ENCODE measurements around the gene SLC46A1.
"Not testable (repeated sequence)": the region's sequence is repeated elsewhere in the genome, so short reads cannot be mapped to it uniquely, and the experiment has no call there.

DNA sequence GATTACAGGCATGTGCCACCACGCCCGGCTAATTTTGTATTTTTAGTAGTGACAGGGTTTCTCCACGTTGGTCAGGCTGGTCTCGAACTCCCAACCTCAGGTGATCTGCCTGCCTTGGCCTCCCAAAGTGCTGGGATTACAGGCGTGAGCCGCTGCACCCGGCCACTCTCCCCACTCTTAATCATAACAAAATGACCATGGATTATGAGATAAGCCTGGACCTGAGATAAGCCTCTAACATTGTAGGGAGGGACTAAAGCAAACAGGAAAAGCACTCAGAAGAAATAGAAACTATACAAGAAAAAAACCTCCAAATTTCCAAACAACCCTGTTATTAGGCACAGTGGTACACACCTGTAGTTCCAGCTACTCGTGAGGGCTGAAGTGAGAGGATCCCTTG, 28.3 kb upstream of the SLC46A1 start:
- not testable (repeated sequence) for TF ChIP-seq EP300 (IDR thresholded peaks at IDR 0.05); POLR2A (IDR thresholded peaks at IDR 0.05; ENCODE audit: low read depth); POLR2AphosphoS5 (IDR thresholded peaks at IDR 0.05)
- TF ChIP-seq, protein P1, sequence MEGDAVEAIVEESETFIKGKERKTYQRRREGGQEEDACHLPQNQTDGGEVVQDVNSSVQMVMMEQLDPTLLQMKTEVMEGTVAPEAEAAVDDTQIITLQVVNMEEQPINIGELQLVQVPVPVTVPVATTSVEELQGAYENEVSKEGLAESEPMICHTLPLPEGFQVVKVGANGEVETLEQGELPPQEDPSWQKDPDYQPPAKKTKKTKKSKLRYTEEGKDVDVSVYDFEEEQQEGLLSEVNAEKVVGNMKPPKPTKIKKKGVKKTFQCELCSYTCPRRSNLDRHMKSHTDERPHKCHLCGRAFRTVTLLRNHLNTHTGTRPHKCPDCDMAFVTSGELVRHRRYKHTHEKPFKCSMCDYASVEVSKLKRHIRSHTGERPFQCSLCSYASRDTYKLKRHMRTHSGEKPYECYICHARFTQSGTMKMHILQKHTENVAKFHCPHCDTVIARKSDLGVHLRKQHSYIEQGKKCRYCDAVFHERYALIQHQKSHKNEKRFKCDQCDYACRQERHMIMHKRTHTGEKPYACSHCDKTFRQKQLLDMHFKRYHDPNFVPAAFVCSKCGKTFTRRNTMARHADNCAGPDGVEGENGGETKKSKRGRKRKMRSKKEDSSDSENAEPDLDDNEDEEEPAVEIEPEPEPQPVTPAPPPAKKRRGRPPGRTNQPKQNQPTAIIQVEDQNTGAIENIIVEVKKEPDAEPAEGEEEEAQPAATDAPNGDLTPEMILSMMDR (IDR thresholded peaks at IDR 0.05), result not testable (repeated sequence)

Measured in esophagus muscularis mucosa (tissue), 4 donors.